GM21786 (cell line): Measurements from ENCODE around the gene SMAP2.

ENCODE experiments used
- ATAC-seq: cut with Tn5 transposase; IDR thresholded peaks from one replicate; pipeline ENCODE4 v1.9.1; 2021; ENCODE audit not compliant: unreplicated experiment

The SMAP2 gene

GRCh38 chr1:40416709-40417108 is 43.2 kb downstream of the SMAP2 start:
- no peak for ATAC-seq

- ATAC-seq, result no peak
Measured at GRCh38 chr1:40421431-40422384, 48.2 kb downstream of the SMAP2 start.

- ATAC-seq, result no peak
Measured at GRCh38 chr1:40422630-40423263, 49.2 kb downstream of the SMAP2 start.

GRCh38 chr1:40423264-40423642 is 49.7 kb downstream of the SMAP2 start:
- no peak for ATAC-seq

GRCh38 chr1:40423951-40424618 is 50.6 kb downstream of the SMAP2 start:
- no peak for ATAC-seq

- no peak for ATAC-seq
Measured at GRCh38 chr1:40425198-40425597, 51.7 kb downstream of the SMAP2 start.

- ATAC-seq, result no peak
Measured at GRCh38 chr1:40431385-40431784, 57.9 kb downstream of the SMAP2 start.

GRCh38 chr1:40432644-40433390 is 59.3 kb downstream of the SMAP2 start:
- no peak for ATAC-seq

GRCh38 chr1:40435471-40435870 is 61.9 kb downstream of the SMAP2 start:
- no peak for ATAC-seq

- ATAC-seq, result no peak
Measured at GRCh38 chr1:40435876-40436275, 62.3 kb downstream of the SMAP2 start.

GRCh38 chr1:40438391-40439015 is 65.0 kb downstream of the SMAP2 start:
- ATAC-seq, result no peak

- no peak for ATAC-seq
Measured at GRCh38 chr1:40439247-40439646, 65.7 kb downstream of the SMAP2 start.

GRCh38 chr1:40449684-40450494 is 76.4 kb downstream of the SMAP2 start, which contains the start of gene ZFP69B:
Gene ZFP69B, plus strand, starts transcription at chr1:40450476. Its CDS starts 486 bp downstream, at chr1:40450962.
- ATAC-seq, result peak; percentile 74

GRCh38 chr1:40450495-40451237 is 77.1 kb downstream of the SMAP2 start:
- ATAC-seq, result no peak

GRCh38 chr1:40451238-40451585 is 77.7 kb downstream of the SMAP2 start:
- ATAC-seq, result no peak

GRCh38 chr1:40454873-40455272 is 81.3 kb downstream of the SMAP2 start:
- ATAC-seq, result no peak

GRCh38 chr1:40462956-40463590 is 89.5 kb downstream of the SMAP2 start:
- no peak for ATAC-seq

- ATAC-seq, result no peak
Measured at GRCh38 chr1:40469327-40469726, 95.8 kb downstream of the SMAP2 start.
